ENCODE measurements around the gene ATP8B4.

Gene ATP8B4

GRCh38 chr15:49876401-49877038 is 242.5 kb downstream of the ATP8B4 start:
- Histone ChIP-seq H3K4me3 (ENCODE audit: low read depth, low read length, poor library complexity, severe bottlenecking) (no peak overlapping the region), H2AFZ (ENCODE audit: low read length) (no peak overlapping the region), H3K4me1 (ENCODE audit: insufficient read depth, low read length, severe bottlenecking) (no peaks in the 10 kb centered on the region), H3K36me3 (ENCODE audit: insufficient read depth, low read length) (no peaks in the 10 kb centered on the region), H3K9me2 (ENCODE audit: low read depth, low read length) (no peaks in the 10 kb centered on the region), H3K27me3 (ENCODE audit: insufficient read depth, low read length) (no peaks in the 10 kb centered on the region), H3K27ac (ENCODE audit: low read depth, low read length, poor library complexity, severe bottlenecking) (no peak overlapping the region), H3F3A (ENCODE audit: insufficient read depth, low read length) (no peaks in the 10 kb centered on the region), H3K79me2 (ENCODE audit: insufficient read depth, low read length) (no peaks in the 10 kb centered on the region), H3K9ac (ENCODE audit: low read length) (no peak overlapping the region), H3K9me3 (ENCODE audit: low read length) (no peaks in the 10 kb centered on the region), H3K4me2 (ENCODE audit: low read length) (no peak overlapping the region), H4K20me1 (ENCODE audit: insufficient read depth, low read length) (no peaks in the 10 kb centered on the region)
- TF ChIP-seq EZH2 (IDR thresholded peaks at IDR 0.05; ENCODE audit: borderline replicate concordance, low read length) (no peak), CTCF (IDR thresholded peaks at IDR 0.05; ENCODE audit: low read length) (peak; percentile 14; the same call in 1 of the 2 replicates)

- no peak overlapping the region for H3K27ac ChIP-seq (ENCODE audit: low read depth, low read length, poor library complexity, severe bottlenecking)
- no peaks in the 10 kb centered on the region for H3K36me3 ChIP-seq (ENCODE audit: insufficient read depth, low read length)
- H3K4me3 ChIP-seq (ENCODE audit: low read depth, low read length, poor library complexity, severe bottlenecking): no peak overlapping the region
- H2AFZ ChIP-seq (ENCODE audit: low read length): no peak overlapping the region
- H3K4me2 ChIP-seq (ENCODE audit: low read length): no peak overlapping the region
- H3K9me2 ChIP-seq (ENCODE audit: low read depth, low read length): no peaks in the 10 kb centered on the region
- H3K4me1 ChIP-seq (ENCODE audit: insufficient read depth, low read length, severe bottlenecking): no peaks in the 10 kb centered on the region
- H4K20me1 ChIP-seq (ENCODE audit: insufficient read depth, low read length): no peaks in the 10 kb centered on the region
- H3K27me3 ChIP-seq (ENCODE audit: insufficient read depth, low read length): no peaks in the 10 kb centered on the region
- H3K79me2 ChIP-seq (ENCODE audit: insufficient read depth, low read length): no peaks in the 10 kb centered on the region
- TF ChIP-seq CTCF (IDR thresholded peaks at IDR 0.05; ENCODE audit: low read length) (peak; percentile 49), EZH2 (IDR thresholded peaks at IDR 0.05; ENCODE audit: borderline replicate concordance, low read length) (no peak)
- H3K9ac ChIP-seq (ENCODE audit: low read length): no peak overlapping the region
- no peaks in the 10 kb centered on the region for H3F3A ChIP-seq (ENCODE audit: insufficient read depth, low read length)
- H3K9me3 ChIP-seq (ENCODE audit: low read length): no peaks in the 10 kb centered on the region
Measured at GRCh38 chr15:49875392-49875791, 243.6 kb downstream of the ATP8B4 start.

- no peaks in the 10 kb centered on the region for H3K9me3 ChIP-seq (ENCODE audit: low read length)
- H3K4me3 ChIP-seq (ENCODE audit: low read depth, low read length, poor library complexity, severe bottlenecking): no peak overlapping the region
- H3K27ac ChIP-seq (ENCODE audit: low read depth, low read length, poor library complexity, severe bottlenecking): no peak overlapping the region
- no peak overlapping the region for H3K9ac ChIP-seq (ENCODE audit: low read length)
- H4K20me1 ChIP-seq (ENCODE audit: insufficient read depth, low read length): no peaks in the 10 kb centered on the region
- H3K36me3 ChIP-seq (ENCODE audit: insufficient read depth, low read length): no peaks in the 10 kb centered on the region
- H3K27me3 ChIP-seq (ENCODE audit: insufficient read depth, low read length): no peaks in the 10 kb centered on the region
- TF ChIP-seq CTCF (IDR thresholded peaks at IDR 0.05; ENCODE audit: low read length) (no peak), EZH2 (IDR thresholded peaks at IDR 0.05; ENCODE audit: borderline replicate concordance, low read length) (no peak)
- no peaks in the 10 kb centered on the region for H3K79me2 ChIP-seq (ENCODE audit: insufficient read depth, low read length)
- no peak overlapping the region for H3K4me2 ChIP-seq (ENCODE audit: low read length)
- no peaks in the 10 kb centered on the region for H3F3A ChIP-seq (ENCODE audit: insufficient read depth, low read length)
- no peaks in the 10 kb centered on the region for H3K4me1 ChIP-seq (ENCODE audit: insufficient read depth, low read length, severe bottlenecking)
- H3K9me2 ChIP-seq (ENCODE audit: low read depth, low read length): no peaks in the 10 kb centered on the region
- H2AFZ ChIP-seq (ENCODE audit: low read length): no peak overlapping the region
Measured at GRCh38 chr15:49870472-49870871, 248.6 kb downstream of the ATP8B4 start.
